K562 (cell line): ENCODE data around the gene GPT2. TPM values are rescaled to one million over a fixed set of nuclear protein-coding genes. Genes with fewer than 3 reads are reported as not detected.

Experiments
- CREB3L1 ChIP-seq: fragments of 450-650 bp; IDR thresholded peaks from 2 replicates; pipeline ENCODE4 v1.6.1; 2014; ENCODE audit warnings: low read depth, mild to moderate bottlenecking, moderate library complexity, borderline replicate concordance
- GATA2 ChIP-seq: sonication (generic); formaldehyde crosslinking; IDR thresholded peaks from 2 replicates; pipeline ENCODE4 v1.4.0; 2020; ENCODE audit warnings: mild to moderate bottlenecking, missing genetic modification reagents
- MAFF ChIP-seq: IDR thresholded peaks from 2 replicates; pipeline ENCODE4 v1.6.1; 2012; ENCODE audit warnings: low read length, improper control_type of control experiment
- MLLT1 ChIP-seq, 2 experiments: fragments of 450-650 bp; IDR thresholded peaks; 2 replicates each; pipeline ENCODE4 v1.6.1; 2016
- NBN ChIP-seq: fragments of 450-650 bp; IDR thresholded peaks from 2 replicates; pipeline ENCODE4 v1.6.1; 2016; ENCODE audit warnings: low read depth, mild to moderate bottlenecking
- NKRF ChIP-seq: fragments of 450-650 bp; IDR thresholded peaks from 2 replicates; pipeline ENCODE4 v1.6.1; 2016; ENCODE audit warnings: borderline replicate concordance
- PHF8 ChIP-seq: fragments of 200-600 bp; sonication (generic); IDR thresholded peaks from 2 replicates; pipeline ENCODE4 v1.6.1; 2012; ENCODE audit warnings: mixed run types, mild to moderate bottlenecking, inconsistent platforms, low read length, moderate library complexity, borderline replicate concordance
- USF2 ChIP-seq: sonication (generic); formaldehyde crosslinking; IDR thresholded peaks from 2 replicates; pipeline ENCODE4 v1.5.0; 2020; ENCODE audit warnings: missing genetic modification reagents
- ZBTB7A ChIP-seq: IDR thresholded peaks from 2 replicates; pipeline ENCODE4 v1.6.1; 2011; ENCODE audit warnings: low read depth, mild to moderate bottlenecking, low read length, moderate library complexity, borderline replicate concordance; ENCODE audit not compliant: control insufficient read depth
- ZFP1 ChIP-seq: fragments of 450-650 bp; formaldehyde crosslinking; IDR thresholded peaks from 2 replicates; pipeline ENCODE4 v1.4.0; 2020; ENCODE audit warnings: mild to moderate bottlenecking, mixed read lengths
- ZMIZ1 ChIP-seq, 2 experiments: fragments of 150-350 bp in 1 of 2; IDR thresholded peaks; 2 replicates each; pipeline ENCODE4 v1.6.1; 2012 to 2016; ENCODE audit warnings: low read depth in 2 of 2, low read length in 2 of 2, mild to moderate bottlenecking in 1 of 2, moderate library complexity in 1 of 2
- polyA plus RNA-seq, 8 experiments: library from polyadenylated mRNA; depleted of rRNA in 4 of 8; stranded (reverse) in 5 of 8; unstranded in 3 of 8; fragments of >200 nt; fragmentation: Nextera tagmentation in 2 of 8; fragmentation: Illumina TruSeq in 1 of 8; extraction: Ambion mirVana in 2 of 8; extraction: Trizol in 1 of 8; gene quantifications; 2 replicates each; pipeline versions ENCODE4 v1.2.1 to v1.2.3, GENCODE V29; 2011 to 2014; ENCODE audit warnings: inconsistent platforms in 1 of 8, missing spikeins in 1 of 8
- total RNA-seq, 7 experiments: library from RNA; depleted of rRNA in 6 of 7; stranded (reverse); fragments of >200 nt in 6 of 7; fragmentation: Illumina TruSeq in 2 of 7; extraction: Trizol in 2 of 7; gene quantifications; 2 replicates each; pipeline versions ENCODE4 v1.2.1 to v1.2.3, GENCODE V29; 2011 to 2021; ENCODE audit warnings: low replicate concordance in 1 of 7

Gene GPT2
- total and polyA plus RNA-seq, 9 of the 15 experiments (the other 6 are each of a cell fraction or from before 2014, with no cell fraction given) = 0.79 to 14.4 (median 5.8) TPM

- TF ChIP-seq CREB3L1 (no peak), USF2 (no peak), GATA2 (0 out of 2 replicates have a peak, but pooled peaks have one; percentile 13), MLLT1 (IDR thresholded peaks at IDR 0.05) (no peak), ZMIZ1 (IDR thresholded peaks at IDR 0.05; ENCODE audit: low read depth in 2 of 2, low read length in 2 of 2) (no peak), NBN (peak; percentile 26; the same call in 1 of the 2 replicates), PHF8 (peak; percentile 91), NKRF (peak; percentile 57; the same call in 1 of the 2 replicates), ZBTB7A (peak; percentile 66; the same call in 1 of the 2 replicates), MAFF (no peak), ZFP1 (no peak)
Measured at GRCh38 chr16:46973207-46973995, 89.2 kb downstream of the GPT2 start, which contains the start of gene DNAJA2 (continued).
